Measurements from ENCODE around the gene AGPAT4.

Gene AGPAT4

DNA sequence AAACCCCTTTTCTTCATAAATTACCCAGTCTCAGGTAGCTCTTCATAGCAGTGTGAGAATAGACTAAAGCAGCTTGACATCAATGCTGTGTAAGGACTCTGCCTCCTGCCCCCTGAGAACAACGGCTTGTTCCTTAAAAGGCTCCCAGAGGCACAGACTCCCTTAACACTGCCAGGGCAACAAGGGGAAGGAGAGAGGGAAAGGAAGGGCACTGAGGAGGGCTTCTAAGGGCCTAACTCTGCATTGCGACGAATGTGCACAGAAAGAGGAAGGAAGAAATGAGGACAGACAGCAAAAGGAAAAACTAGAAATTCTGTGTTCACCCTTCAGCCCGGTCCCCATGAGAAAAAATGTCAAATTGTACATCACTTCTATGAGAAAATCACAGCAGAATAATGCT lies 74.0 kb downstream of the AGPAT4 start:
- no peaks in the 10 kb centered on the region for H3K4me1 ChIP-seq (ENCODE audit: control insufficient read depth, insufficient read depth, low read length, poor library complexity, severe bottlenecking)
- no peak overlapping the region for H3K4me3 ChIP-seq (ENCODE audit: extremely low read depth, insufficient read depth, low read length, poor library complexity, severe bottlenecking)
- 100% methylated on average over 3 of the region's 4 CpGs; no CpG with 5 or more reads in 1 of the 2 experiments for WGBS, 2 experiments (ENCODE audit: insufficient coverage in 2 of 2)
- H3K36me3 ChIP-seq (ENCODE audit: control insufficient read depth, insufficient read depth, low read length) = peaks cover 39% of the 10 kb centered on the region
- H3K9me3 ChIP-seq (ENCODE audit: control insufficient read depth, low read length) = no peaks in the 10 kb centered on the region
- H3K27ac ChIP-seq (ENCODE audit: low read depth, low read length, severe bottlenecking) = no peak overlapping the region

DNA sequence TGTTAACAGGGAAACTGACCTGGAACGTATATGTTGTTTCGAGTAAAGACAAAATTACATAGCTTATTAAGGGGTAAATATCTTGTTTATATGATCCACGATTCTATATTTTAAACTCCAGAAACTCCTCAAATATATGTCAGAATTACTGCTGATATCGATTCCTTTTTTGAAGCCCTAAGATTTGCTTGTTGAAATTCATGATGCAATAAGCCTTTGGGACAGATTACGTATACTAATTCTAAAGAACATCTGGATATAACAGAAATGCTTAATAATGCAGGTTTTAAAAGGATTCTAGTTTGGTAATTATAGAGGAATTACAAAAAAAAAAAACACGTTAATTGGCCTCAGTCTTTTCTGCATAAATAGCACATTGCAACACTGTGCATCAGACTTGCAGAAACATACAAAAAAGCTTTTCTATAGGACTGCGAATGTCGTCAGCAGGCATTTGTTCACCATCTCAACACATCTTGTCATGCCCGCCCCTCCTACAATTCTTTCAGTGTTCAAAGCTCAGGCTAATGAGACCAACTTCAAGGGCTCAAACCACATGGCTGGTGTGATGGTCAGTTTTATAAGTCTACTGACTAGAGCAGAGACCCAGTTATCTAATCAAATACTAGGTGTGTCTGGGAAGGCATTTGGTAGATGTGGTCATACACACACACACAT lies 74.9 kb downstream of the AGPAT4 start:
- H3K4me1 ChIP-seq (ENCODE audit: control insufficient read depth, insufficient read depth, low read length, poor library complexity, severe bottlenecking) = no peaks in the 10 kb centered on the region
- 95% methylated on average over 2 to 3 of the region's 9 CpGs for WGBS, 2 experiments (ENCODE audit: insufficient coverage in 2 of 2)
- H3K9me3 ChIP-seq (ENCODE audit: control insufficient read depth, low read length) = no peaks in the 10 kb centered on the region
- H3K36me3 ChIP-seq (ENCODE audit: control insufficient read depth, insufficient read depth, low read length) = peaks cover 39% of the 10 kb centered on the region
- H3K27ac ChIP-seq (ENCODE audit: low read depth, low read length, severe bottlenecking) = no peak overlapping the region
- H3K4me3 ChIP-seq (ENCODE audit: extremely low read depth, insufficient read depth, low read length, poor library complexity, severe bottlenecking) = no peak overlapping the region

DNA sequence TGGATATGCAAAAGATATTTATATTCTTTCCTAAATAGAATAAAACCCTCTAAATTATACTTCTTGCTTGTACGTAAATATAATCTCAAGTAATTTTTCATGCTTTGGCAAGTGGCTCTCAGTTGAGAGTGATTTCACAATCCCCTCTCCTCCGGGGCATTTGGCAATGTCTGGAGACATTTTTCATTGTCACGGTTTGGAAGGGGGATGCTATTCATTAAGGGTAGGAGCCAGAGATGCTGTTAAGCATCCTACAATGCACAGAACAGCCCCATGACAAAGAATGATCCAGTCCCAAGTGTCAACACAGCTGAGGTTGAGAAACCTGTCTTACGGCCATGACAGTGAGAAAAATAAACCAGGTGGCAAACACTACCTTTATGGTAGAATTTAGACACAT lies 75.7 kb downstream of the AGPAT4 start:
- H3K4me3 ChIP-seq (ENCODE audit: extremely low read depth, insufficient read depth, low read length, poor library complexity, severe bottlenecking) = no peak overlapping the region
- WGBS, 2 experiments (ENCODE audit: insufficient coverage in 2 of 2) = 100% methylated on average over 1 of the region's 4 CpGs; no CpG with 5 or more reads in 1 of the 2 experiments
- H3K27ac ChIP-seq (ENCODE audit: low read depth, low read length, severe bottlenecking) = no peak overlapping the region
- H3K4me1 ChIP-seq (ENCODE audit: control insufficient read depth, insufficient read depth, low read length, poor library complexity, severe bottlenecking) = no peaks in the 10 kb centered on the region
- H3K36me3 ChIP-seq (ENCODE audit: control insufficient read depth, insufficient read depth, low read length) = peaks cover 43% of the 10 kb centered on the region
- no peaks in the 10 kb centered on the region for H3K9me3 ChIP-seq (ENCODE audit: control insufficient read depth, low read length)

DNA sequence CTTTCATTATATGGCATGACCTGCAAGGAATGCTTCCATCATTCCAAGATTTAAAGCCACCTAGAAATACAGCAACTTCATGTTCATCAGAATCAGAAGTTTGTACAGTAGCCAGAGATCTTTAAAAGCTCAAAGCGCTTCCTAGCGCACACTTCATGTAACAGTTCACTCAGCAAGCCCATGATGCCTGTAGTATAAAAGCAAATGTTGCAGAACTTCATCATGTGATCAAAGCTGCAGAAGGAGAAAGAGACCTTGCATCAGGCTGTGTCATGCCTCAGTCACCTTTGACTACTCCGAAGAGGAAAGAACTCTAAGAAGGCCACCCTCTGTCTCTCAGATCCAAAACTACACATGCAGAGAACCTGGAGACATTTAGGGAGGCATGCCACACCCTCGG lies 78.5 kb downstream of the AGPAT4 start:
- peaks cover 7% of the 10 kb centered on the region for H3K9me3 ChIP-seq (ENCODE audit: control insufficient read depth, low read length)
- no peak overlapping the region for H3K4me3 ChIP-seq (ENCODE audit: extremely low read depth, insufficient read depth, low read length, poor library complexity, severe bottlenecking)
- 92 to 100% methylated on average over 3 to 4 of the region's 4 CpGs for WGBS, 2 experiments (ENCODE audit: insufficient coverage in 2 of 2)
- peaks cover 29% of the 10 kb centered on the region for H3K36me3 ChIP-seq (ENCODE audit: control insufficient read depth, insufficient read depth, low read length)
- H3K27ac ChIP-seq (ENCODE audit: low read depth, low read length, severe bottlenecking) = no peak overlapping the region
- H3K4me1 ChIP-seq (ENCODE audit: control insufficient read depth, insufficient read depth, low read length, poor library complexity, severe bottlenecking) = no peaks in the 10 kb centered on the region

DNA sequence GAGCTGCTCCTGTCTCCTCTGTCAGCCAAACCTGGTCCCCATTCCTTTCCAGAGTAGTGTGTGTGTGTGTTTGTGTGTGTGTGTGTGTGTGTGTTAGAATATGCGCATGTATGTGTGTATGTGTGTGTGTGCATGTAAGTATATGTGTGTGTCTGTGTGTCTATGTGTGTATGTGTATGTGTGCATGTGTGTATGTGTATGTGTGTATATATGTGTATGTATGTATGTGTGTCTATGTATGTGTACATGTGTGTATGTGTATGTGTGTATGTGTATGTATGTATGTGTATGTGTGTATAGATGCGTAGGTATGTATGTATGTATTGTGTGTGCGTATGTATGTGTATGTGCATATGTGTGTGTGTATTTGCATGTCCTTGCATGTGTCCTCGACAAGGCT lies 79.5 kb downstream of the AGPAT4 start:
- WGBS, 2 experiments (ENCODE audit: insufficient coverage in 2 of 2) = 66 to 83% methylated on average over 3 to 4 of the region's 4 CpGs
- H3K4me1 ChIP-seq (ENCODE audit: control insufficient read depth, insufficient read depth, low read length, poor library complexity, severe bottlenecking) = no peaks in the 10 kb centered on the region
- H3K4me3 ChIP-seq (ENCODE audit: extremely low read depth, insufficient read depth, low read length, poor library complexity, severe bottlenecking) = no peak overlapping the region
- peaks cover 7% of the 10 kb centered on the region for H3K9me3 ChIP-seq (ENCODE audit: control insufficient read depth, low read length)
- no peak overlapping the region for H3K27ac ChIP-seq (ENCODE audit: low read depth, low read length, severe bottlenecking)
- peaks cover 20% of the 10 kb centered on the region for H3K36me3 ChIP-seq (ENCODE audit: control insufficient read depth, insufficient read depth, low read length)

DNA sequence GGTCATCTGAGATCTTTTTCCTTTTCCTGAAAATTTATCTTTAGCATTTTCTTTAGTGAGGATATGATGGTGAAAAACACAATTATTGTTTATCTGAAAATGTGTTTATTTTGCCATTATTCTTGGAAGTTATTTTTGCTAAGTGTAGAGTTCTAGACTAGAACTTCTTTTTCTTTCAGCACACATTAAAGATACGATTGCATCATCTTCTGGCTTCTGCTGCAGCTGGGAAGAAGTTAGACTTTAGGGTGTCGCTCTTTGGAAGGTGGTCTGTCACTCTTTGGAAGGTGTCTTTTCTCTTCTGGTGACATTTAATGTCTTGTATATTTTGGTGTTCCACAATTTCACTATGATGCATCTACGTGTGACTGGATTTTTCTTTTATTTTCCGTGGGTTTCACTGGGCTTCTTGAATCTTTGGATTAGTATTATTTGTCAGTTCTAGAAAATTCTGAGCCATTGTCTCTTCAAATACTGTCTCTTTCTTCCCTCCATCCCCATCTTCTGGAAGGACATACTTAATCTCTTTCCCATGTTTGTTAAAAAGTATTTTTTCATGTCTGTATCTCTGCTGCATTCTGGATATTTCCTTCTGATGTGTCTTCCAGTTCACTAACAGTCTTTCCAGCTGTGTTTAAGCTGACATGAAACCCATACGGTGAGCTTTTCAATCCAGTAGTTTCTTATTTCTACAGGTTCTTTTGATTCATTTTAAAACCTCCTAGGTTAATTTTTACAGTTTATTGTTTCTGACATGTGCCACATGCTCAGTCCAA lies 81.0 kb downstream of the AGPAT4 start:
- WGBS, 2 experiments (ENCODE audit: insufficient coverage in 2 of 2) = 97% methylated on average over 3 of the region's 5 CpGs; no CpG with 5 or more reads in 1 of the 2 experiments
- no peak overlapping the region for H3K4me3 ChIP-seq (ENCODE audit: extremely low read depth, insufficient read depth, low read length, poor library complexity, severe bottlenecking)

DNA sequence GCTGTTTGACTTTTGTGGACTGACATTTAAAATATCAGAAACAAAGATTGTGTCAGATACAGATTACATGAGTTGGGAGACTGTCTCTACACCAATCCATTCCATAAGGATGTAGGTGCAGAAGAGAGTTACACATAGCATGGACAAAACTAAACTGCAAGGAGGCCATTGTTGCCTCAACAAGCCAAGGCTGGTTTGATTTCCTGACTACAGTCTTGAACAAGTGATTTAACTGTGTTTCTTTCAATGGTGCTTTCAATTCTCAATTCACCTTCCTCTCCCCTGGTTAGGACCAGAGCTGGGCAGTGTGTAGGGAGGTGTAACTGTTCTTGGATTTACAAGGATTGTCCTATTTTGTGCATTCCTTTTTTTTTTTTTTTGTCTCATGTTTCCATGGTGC lies 82.2 kb downstream of the AGPAT4 start:
- peaks cover 7% of the 10 kb centered on the region for H3K9me3 ChIP-seq (ENCODE audit: control insufficient read depth, low read length)
- H3K4me1 ChIP-seq (ENCODE audit: control insufficient read depth, insufficient read depth, low read length, poor library complexity, severe bottlenecking) = no peaks in the 10 kb centered on the region
- no peak overlapping the region for H3K4me3 ChIP-seq (ENCODE audit: extremely low read depth, insufficient read depth, low read length, poor library complexity, severe bottlenecking)
- H3K36me3 ChIP-seq (ENCODE audit: control insufficient read depth, insufficient read depth, low read length) = peaks cover 28% of the 10 kb centered on the region
- H3K27ac ChIP-seq (ENCODE audit: low read depth, low read length, severe bottlenecking) = no peak overlapping the region

More for the DNA sequence above, 81.0 kb downstream of the AGPAT4 start:
- Histone ChIP-seq H3K4me1 (ENCODE audit: control insufficient read depth, insufficient read depth, low read length, poor library complexity, severe bottlenecking) (no peaks in the 10 kb centered on the region), H3K9me3 (ENCODE audit: control insufficient read depth, low read length) (peaks cover 7% of the 10 kb centered on the region), H3K36me3 (ENCODE audit: control insufficient read depth, insufficient read depth, low read length) (peaks cover 21% of the 10 kb centered on the region), H3K27ac (ENCODE audit: low read depth, low read length, severe bottlenecking) (no peak overlapping the region)

DNA sequence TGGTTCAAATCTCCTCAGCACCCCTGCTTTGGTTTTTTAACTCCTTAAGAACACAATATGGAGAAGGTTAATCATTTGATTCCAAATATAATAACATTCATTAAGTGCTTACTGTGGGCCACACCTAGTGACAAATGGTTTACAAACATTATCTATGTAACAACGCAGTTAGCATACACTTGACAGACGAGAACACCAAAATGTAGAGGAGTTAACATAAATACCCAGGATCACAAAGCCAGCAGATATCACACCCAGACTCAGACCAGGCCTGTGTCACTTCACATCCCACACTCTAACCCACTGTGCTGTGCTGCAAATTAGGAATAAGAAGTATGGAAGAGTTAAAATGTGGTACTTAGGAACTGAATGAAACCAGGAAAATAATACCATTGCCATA lies 82.9 kb downstream of the AGPAT4 start:
- Histone ChIP-seq H3K9me3 (ENCODE audit: control insufficient read depth, low read length) (peaks cover 7% of the 10 kb centered on the region), H3K36me3 (ENCODE audit: control insufficient read depth, insufficient read depth, low read length) (peaks cover 34% of the 10 kb centered on the region)
- 83 to 87% methylated on average over 2 of the region's 2 CpGs for WGBS, 2 experiments (ENCODE audit: insufficient coverage in 2 of 2)

DNA sequence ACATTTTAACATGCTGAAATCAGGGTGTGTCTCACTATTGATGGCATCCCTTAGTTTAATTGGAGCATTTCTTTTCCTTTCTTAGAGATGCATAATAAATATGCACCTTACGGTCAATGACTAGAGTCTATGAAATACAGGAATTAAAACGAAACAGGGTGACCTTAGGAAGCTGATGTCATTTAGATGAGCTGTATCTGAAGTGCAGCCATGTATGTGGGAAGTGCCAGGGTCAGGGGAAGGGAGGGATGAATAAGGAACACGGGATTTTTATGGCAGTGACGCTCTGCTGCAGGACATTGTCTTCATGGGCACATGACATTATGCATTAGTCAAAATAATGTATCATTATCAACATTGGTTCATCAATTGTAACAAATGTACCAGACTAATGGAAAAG lies 84.0 kb downstream of the AGPAT4 start:
- Histone ChIP-seq H3K4me1 (ENCODE audit: control insufficient read depth, insufficient read depth, low read length, poor library complexity, severe bottlenecking) (no peaks in the 10 kb centered on the region), H3K4me3 (ENCODE audit: extremely low read depth, insufficient read depth, low read length, poor library complexity, severe bottlenecking) (no peak overlapping the region), H3K27ac (ENCODE audit: low read depth, low read length, severe bottlenecking) (no peak overlapping the region), H3K36me3 (ENCODE audit: control insufficient read depth, insufficient read depth, low read length) (peaks cover 31% of the 10 kb centered on the region), H3K9me3 (ENCODE audit: control insufficient read depth, low read length) (peaks cover 7% of the 10 kb centered on the region)
- WGBS, 2 experiments (ENCODE audit: insufficient coverage in 2 of 2) = 89 to 98% methylated on average over 2 of the region's 4 CpGs

More for the DNA sequence above, 82.9 kb downstream of the AGPAT4 start:
- H3K4me1 ChIP-seq (ENCODE audit: control insufficient read depth, insufficient read depth, low read length, poor library complexity, severe bottlenecking) = no peaks in the 10 kb centered on the region
- no peak overlapping the region for H3K27ac ChIP-seq (ENCODE audit: low read depth, low read length, severe bottlenecking)
- no peak overlapping the region for H3K4me3 ChIP-seq (ENCODE audit: extremely low read depth, insufficient read depth, low read length, poor library complexity, severe bottlenecking)

DNA sequence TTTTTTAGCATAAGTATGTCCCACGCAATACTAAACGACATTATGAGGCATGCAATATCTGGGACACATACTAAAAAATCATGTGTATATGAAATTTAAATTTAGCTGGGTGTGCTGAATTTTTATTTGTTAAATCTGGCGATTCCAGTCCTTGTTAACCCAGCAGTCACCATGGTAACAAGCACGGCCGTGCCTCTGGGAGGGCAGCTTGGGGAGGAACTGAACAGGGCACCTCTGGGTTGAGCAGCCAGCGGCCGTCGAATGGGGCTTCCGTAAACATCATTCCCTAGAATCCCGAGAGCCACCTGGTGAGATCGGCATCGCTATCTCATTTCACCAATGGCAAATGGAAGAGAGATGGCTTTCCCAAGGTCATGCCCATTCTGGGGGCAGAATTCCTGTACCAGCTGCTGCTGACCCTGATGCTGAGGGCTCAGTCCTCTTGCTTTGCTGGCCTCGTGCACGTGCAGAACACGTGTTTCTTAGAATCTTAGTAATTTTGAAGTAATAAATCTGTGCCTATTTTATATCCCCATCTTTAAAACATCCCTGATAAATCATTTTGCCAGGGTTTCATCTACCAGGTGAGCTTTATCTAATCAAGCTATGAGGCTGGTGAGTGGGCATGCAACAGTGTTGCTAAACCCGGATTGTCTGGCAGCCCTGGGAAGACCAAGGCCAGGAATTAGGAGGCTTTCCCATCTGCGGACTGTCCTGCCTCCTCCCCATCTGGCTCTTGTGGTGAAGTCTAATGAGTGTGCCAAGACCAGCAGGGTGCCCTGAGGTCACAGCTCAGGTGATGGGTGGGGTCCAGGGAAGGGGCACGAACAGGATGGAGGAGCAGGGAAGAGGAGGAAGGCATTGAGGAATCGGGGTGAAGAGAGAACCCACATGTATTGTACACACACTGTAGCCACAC lies 85.1 kb downstream of the AGPAT4 start:
- no peaks in the 10 kb centered on the region for H3K4me1 ChIP-seq (ENCODE audit: control insufficient read depth, insufficient read depth, low read length, poor library complexity, severe bottlenecking)
- H3K27ac ChIP-seq (ENCODE audit: low read depth, low read length, severe bottlenecking) = no peak overlapping the region
- H3K9me3 ChIP-seq (ENCODE audit: control insufficient read depth, low read length) = peaks cover 7% of the 10 kb centered on the region
- no peak overlapping the region for H3K4me3 ChIP-seq (ENCODE audit: extremely low read depth, insufficient read depth, low read length, poor library complexity, severe bottlenecking)
- 95 to 96% methylated on average over 11 to 14 of the region's 19 CpGs for WGBS, 2 experiments (ENCODE audit: insufficient coverage in 2 of 2)
- H3K36me3 ChIP-seq (ENCODE audit: control insufficient read depth, insufficient read depth, low read length) = peaks cover 40% of the 10 kb centered on the region
